Rectal smooth muscle tissue (tissue), 1 donor: Measurements from ENCODE around the gene MAPK9.

Source experiments
- H3K27ac ChIP-seq: one replicate; pipeline ENCODE4 v1.7.0; 2013; ENCODE audit warnings: low read depth, low read length, inconsistent platforms
- H3K27me3 ChIP-seq: one replicate; pipeline ENCODE4 v1.7.0; 2013; ENCODE audit warnings: low read length; ENCODE audit not compliant: control insufficient read depth, insufficient read depth
- H3K36me3 ChIP-seq: one replicate; pipeline ENCODE4 v1.7.0; 2013; ENCODE audit warnings: low read length; ENCODE audit not compliant: control insufficient read depth, insufficient read depth
- H3K4me1 ChIP-seq: one replicate; pipeline ENCODE4 v1.7.0; 2013; ENCODE audit warnings: low read length; ENCODE audit not compliant: control insufficient read depth, insufficient read depth
- H3K4me3 ChIP-seq: one replicate; pipeline ENCODE4 v1.7.0; 2013; ENCODE audit warnings: low read length
- H3K9ac ChIP-seq: one replicate; pipeline ENCODE4 v1.7.0; 2013; ENCODE audit warnings: low read length

Gene MAPK9

GRCh38 chr5:180284149-180284548 lies 7.7 kb downstream of the MAPK9 start:
- Histone ChIP-seq H3K27me3 (no peaks in the 10 kb centered on the region), H3K27ac (no peak overlapping the region), H3K36me3 (peaks cover 12% of the 10 kb centered on the region), H3K9ac (no peak overlapping the region), H3K4me3 (no peak overlapping the region), H3K4me1 (no peaks in the 10 kb centered on the region)

- no peaks in the 10 kb centered on the region for H3K4me1 ChIP-seq
- H3K36me3 ChIP-seq = peaks cover 12% of the 10 kb centered on the region
- H3K4me3 ChIP-seq = no peak overlapping the region
- no peaks in the 10 kb centered on the region for H3K27me3 ChIP-seq
- no peak overlapping the region for H3K9ac ChIP-seq
- H3K27ac ChIP-seq = no peak overlapping the region
Observed at GRCh38 chr5:180283026-180283615, 8.8 kb downstream of the MAPK9 start.

GRCh38 chr5:180282281-180282680 lies 9.6 kb downstream of the MAPK9 start:
- Histone ChIP-seq H3K9ac (no peak overlapping the region), H3K27me3 (no peaks in the 10 kb centered on the region), H3K27ac (no peak overlapping the region), H3K36me3 (peaks cover 13% of the 10 kb centered on the region), H3K4me1 (no peaks in the 10 kb centered on the region), H3K4me3 (no peak overlapping the region)

- H3K4me3 ChIP-seq = no peak overlapping the region
- H3K27me3 ChIP-seq = no peaks in the 10 kb centered on the region
- H3K27ac ChIP-seq = no peak overlapping the region
- no peaks in the 10 kb centered on the region for H3K4me1 ChIP-seq
- peaks cover 16% of the 10 kb centered on the region for H3K36me3 ChIP-seq
- H3K9ac ChIP-seq = no peak overlapping the region
Observed at GRCh38 chr5:180281706-180282105, 10.2 kb downstream of the MAPK9 start.

DNA sequence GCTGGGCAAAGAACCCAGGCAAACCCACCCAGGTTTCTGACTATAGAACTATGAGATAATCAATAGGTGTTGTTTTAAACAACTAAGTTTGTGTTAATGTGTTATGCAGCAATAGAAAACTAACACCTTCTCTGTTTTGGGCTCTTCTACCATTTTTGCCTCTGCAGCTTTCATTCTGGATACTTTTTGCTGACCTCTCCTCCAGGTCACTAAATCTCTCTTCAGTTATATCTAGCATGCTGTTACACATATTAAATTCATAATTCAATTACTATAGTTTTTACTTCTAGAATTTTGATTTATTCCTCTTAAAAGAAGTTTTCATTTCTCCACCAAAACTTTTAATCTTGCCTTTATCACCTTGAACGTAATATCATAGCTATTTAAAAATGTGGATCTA lies 17.2 kb downstream of the MAPK9 start:
- peaks cover 18% of the 10 kb centered on the region for H3K36me3 ChIP-seq
- no peak overlapping the region for H3K9ac ChIP-seq
- H3K27ac ChIP-seq = no peak overlapping the region
- H3K4me1 ChIP-seq = no peaks in the 10 kb centered on the region
- no peak overlapping the region for H3K4me3 ChIP-seq
- H3K27me3 ChIP-seq = no peaks in the 10 kb centered on the region

- no peaks in the 10 kb centered on the region for H3K4me1 ChIP-seq
- no peaks in the 10 kb centered on the region for H3K27me3 ChIP-seq
- no peak overlapping the region for H3K4me3 ChIP-seq
- H3K9ac ChIP-seq = no peak overlapping the region
- H3K36me3 ChIP-seq = peaks cover 15% of the 10 kb centered on the region
- H3K27ac ChIP-seq = no peak overlapping the region
Observed at GRCh38 chr5:180271221-180271620, 20.7 kb downstream of the MAPK9 start.

DNA sequence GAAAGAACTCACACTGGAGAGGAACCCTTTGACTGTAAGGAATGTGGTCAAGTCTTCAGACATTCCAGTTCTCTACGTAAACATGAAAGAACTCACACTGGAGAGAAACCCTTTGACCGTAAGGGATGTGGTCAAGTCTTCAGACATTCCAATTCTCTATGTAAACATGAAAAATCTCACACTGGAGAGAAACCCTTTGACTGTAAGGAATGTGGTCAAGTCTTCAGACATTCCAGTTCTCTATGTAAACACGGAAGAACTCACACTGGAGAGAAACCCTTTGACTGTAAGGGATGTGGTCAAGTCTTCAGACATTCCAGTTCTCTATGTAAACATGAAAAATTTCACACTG lies 32.6 kb downstream of the MAPK9 start:
- H3K4me3 ChIP-seq = no peak overlapping the region
- no peaks in the 10 kb centered on the region for H3K4me1 ChIP-seq
- no peaks in the 10 kb centered on the region for H3K27me3 ChIP-seq
- no peak overlapping the region for H3K27ac ChIP-seq
- H3K9ac ChIP-seq = no peak overlapping the region
- peaks cover 56% of the 10 kb centered on the region for H3K36me3 ChIP-seq

- Histone ChIP-seq H3K4me3 (no peak overlapping the region), H3K27ac (no peak overlapping the region), H3K27me3 (no peaks in the 10 kb centered on the region), H3K4me1 (no peaks in the 10 kb centered on the region), H3K9ac (no peak overlapping the region), H3K36me3 (peaks cover 44% of the 10 kb centered on the region)
Observed at GRCh38 chr5:180253036-180253824, 38.7 kb downstream of the MAPK9 start.

- Histone ChIP-seq H3K4me1 (no peaks in the 10 kb centered on the region), H3K27ac (no peak overlapping the region), H3K9ac (no peak overlapping the region), H3K4me3 (no peak overlapping the region), H3K27me3 (no peaks in the 10 kb centered on the region), H3K36me3 (peaks cover 41% of the 10 kb centered on the region)
Observed at GRCh38 chr5:180251887-180252286, 40.0 kb downstream of the MAPK9 start.

DNA sequence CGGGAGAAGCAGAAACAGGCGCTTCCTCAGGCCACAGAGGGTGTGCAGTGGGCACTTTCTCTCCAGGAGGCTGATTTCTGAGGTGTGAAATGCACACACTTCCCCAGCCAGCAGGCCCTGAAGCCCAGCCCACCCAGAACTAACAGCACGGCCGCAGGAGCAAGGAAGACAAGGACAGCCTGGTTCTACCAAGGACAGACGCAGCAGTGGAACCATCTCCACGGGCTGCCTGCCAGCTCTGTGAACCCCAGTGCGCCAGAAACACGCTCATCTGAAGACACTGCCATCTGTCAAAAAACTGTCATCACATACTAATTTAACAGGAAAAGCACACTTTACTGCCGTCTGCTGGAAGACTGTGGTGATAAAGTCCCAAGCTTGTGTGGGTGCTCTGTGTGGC lies 40.7 kb downstream of the MAPK9 start:
- Histone ChIP-seq H3K27ac (no peak overlapping the region), H3K36me3 (peaks cover 36% of the 10 kb centered on the region), H3K4me1 (no peaks in the 10 kb centered on the region), H3K27me3 (no peaks in the 10 kb centered on the region), H3K4me3 (no peak overlapping the region), H3K9ac (no peak overlapping the region)

GRCh38 chr5:180250329-180250728 lies 41.6 kb downstream of the MAPK9 start:
- Histone ChIP-seq H3K27me3 (no peaks in the 10 kb centered on the region), H3K4me3 (no peak overlapping the region), H3K4me1 (no peaks in the 10 kb centered on the region), H3K27ac (no peak overlapping the region), H3K36me3 (peaks cover 36% of the 10 kb centered on the region), H3K9ac (no peak overlapping the region)

DNA sequence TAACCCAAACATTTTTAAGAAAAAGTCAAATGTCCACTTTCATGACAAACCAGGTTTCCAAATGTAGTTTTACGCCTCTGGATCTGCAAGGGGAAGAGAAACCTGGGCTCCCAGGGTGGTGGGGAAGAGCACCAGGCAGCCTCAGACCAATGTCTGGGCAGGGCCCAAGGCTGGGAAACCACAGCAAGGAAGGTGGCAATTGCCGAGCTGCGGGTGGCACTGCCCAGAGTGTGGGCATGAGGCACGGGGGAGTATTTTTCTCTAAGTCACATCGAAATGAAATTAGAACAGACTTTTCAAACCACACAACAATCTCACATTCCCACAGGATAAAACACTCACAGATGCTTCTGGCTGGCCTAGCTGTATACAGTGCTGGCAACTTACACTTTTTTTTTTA lies 50.3 kb downstream of the MAPK9 start:
- no peak overlapping the region for H3K4me3 ChIP-seq
- no peak overlapping the region for H3K9ac ChIP-seq
- H3K4me1 ChIP-seq = no peaks in the 10 kb centered on the region
- peaks cover 18% of the 10 kb centered on the region for H3K36me3 ChIP-seq
- H3K27me3 ChIP-seq = no peaks in the 10 kb centered on the region
- H3K27ac ChIP-seq = no peak overlapping the region

DNA sequence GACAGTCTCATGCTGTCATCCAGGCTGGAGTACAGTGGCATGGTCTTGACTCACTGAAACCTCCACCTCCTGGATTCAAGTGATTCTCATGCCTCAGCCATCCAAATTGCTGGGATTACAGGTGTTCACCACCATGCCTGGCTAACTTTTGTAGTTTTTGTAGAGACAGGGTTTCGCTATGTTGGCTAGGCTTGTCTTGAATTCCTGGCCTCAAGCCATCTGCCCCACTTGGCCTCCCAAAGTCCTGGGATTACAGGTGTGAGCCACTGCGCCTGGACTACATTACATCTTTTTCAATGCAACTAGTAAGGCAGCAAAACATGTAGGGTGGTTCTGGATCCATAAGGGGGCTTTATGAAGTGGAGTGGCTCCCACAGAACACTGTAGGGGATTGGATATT lies 53.3 kb downstream of the MAPK9 start:
- H3K4me3 ChIP-seq = no peak overlapping the region
- H3K27ac ChIP-seq = no peak overlapping the region
- H3K36me3 ChIP-seq = peaks cover 27% of the 10 kb centered on the region
- no peaks in the 10 kb centered on the region for H3K27me3 ChIP-seq
- H3K9ac ChIP-seq = no peak overlapping the region
- H3K4me1 ChIP-seq = no peaks in the 10 kb centered on the region
